ACHN (cell line): ENCODE measurements around the gene HSPB8.
A peak's percentile ranks its signal among the peaks of the same experiment; 100 is the strongest.

Source experiments
- DNase-seq: peaks from one replicate; pipeline ENCODE4 v3.0.0-alpha.2; 2015
- in situ Hi-C: cut with HindIII; loops from 2 replicates; pipeline ENCODE4 v1.10.0; 2017; ENCODE audit warnings: low sequenced_read_pairs, low pct_ligation_motif_present, low pct_unique_long_range_greater_than_20kb

HSPB8 gene

GRCh38 chr12:119167902-119168301 is 10.8 kb upstream of the HSPB8 start:
- no peak for DNase-seq
- in situ Hi-C loops: no loop called here

DNA sequence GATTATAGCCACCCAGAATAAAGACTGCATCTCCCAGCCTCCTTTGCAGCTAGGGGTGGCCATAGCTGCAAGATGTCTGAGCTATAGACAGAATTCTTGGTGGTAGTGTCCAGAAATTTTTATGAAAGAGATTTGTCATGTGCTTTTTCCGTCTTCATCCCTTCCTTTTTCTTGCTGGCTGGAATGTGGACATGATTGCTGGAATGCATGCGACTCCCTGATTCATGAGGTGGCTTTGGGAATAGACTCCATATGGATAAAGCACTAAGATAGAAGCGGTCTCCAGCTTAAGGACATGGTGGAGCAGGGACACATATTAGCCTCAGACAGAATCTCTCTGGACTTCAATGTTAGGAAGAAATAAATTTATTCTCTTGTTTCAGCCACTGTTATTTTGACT is 10.0 kb upstream of the HSPB8 start:
- no peak for DNase-seq
- in situ Hi-C loops: no loop called here

DNA sequence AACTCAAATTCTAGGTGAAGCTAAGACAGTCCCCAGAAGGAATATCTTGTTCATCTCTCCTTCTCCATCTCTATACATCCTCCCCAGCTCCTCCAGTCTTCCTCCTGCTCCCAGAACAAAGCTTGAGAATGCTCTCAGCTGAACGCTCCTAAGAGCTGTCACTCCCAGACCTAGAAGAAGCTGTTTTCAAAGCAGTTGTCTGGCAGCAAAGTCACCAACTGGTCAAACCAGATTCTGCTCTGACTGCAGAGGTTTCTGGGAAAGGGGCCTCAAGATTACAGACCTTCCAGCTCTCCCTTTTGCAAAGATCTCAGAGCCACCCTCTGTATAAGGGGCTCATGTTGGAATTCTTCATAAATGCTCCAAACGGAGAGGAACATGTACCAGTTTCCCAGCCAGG is 9.6 kb upstream of the HSPB8 start:
- in situ Hi-C loops: no loop called here
- no peak for DNase-seq

DNA sequence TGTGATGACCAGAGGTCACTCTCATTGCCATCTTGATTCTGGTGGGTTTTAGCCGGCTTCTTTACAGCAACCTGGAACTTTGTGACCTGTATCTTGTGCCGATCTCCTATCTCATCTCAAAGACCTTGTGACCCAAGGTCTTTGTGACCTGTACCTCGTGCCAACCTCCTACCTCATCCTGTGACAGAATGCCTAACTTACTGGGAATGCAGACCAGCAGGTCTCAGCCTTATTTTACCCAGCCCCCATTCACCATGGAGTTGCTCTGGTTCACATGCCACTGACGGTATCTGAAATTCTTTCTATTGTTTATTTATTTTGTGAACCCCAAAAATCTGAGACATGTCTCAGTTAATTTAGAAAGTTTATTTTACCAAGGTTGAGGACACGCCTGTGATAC is 7.4 kb upstream of the HSPB8 start:
- no peak for DNase-seq
- in situ Hi-C loops: no loop called here

DNA sequence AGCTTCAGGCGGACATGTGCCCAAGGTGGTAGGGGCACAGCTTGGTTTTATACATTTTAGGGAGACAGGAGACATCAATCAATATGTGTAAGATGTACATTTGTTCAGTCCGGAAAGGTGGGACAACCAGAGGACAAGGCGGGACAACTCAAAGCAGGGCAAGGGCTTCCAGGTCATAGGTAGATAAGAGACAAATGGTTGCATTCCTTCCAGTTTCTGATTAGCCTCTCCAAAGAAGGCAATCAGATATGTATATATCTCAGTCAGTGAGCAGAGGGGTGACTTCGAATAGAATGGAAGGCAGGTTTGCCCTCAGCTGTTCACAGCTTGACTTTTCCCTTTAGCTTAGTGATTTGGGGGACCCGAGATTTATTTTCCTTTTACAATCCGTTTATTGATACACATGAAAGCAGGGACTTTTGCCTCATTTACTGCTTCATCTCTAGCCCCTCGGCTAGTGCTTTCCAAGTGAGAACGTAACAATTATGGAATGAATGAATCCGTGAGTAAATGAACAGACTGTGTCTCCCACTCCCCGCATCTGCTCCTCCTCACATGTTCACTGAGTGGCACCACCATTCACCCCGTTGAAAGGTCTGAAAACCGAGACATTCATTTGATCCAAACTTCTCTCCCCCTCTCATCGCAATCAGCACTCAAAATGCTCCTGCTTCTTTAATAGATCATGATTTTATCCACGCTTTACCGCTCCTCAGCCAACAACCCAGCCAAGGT is 6.9 kb upstream of the HSPB8 start:
- in situ Hi-C loops: no loop called here
- no peak for DNase-seq

DNA sequence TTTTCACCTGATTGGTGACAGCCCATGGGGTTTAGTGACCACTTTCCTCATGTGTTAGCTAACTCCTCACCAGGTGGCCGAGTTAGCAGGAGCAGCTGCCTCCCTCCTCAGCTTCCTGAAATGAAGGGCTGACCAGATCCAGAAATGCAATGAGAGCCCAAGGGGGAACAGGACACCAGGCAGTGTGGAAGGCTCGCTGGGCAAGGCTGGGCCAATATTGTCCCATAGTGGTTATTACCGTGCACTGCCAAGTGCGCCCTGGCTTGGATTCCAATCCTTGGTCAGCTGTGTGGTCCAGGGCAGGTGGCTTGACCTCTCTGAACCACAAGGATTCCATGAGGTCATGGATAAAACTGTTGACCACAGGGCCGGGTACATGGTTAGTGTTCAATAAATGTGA is 3.6 kb upstream of the HSPB8 start:
- no peak for DNase-seq
- in situ Hi-C loops: no loop called here

DNA sequence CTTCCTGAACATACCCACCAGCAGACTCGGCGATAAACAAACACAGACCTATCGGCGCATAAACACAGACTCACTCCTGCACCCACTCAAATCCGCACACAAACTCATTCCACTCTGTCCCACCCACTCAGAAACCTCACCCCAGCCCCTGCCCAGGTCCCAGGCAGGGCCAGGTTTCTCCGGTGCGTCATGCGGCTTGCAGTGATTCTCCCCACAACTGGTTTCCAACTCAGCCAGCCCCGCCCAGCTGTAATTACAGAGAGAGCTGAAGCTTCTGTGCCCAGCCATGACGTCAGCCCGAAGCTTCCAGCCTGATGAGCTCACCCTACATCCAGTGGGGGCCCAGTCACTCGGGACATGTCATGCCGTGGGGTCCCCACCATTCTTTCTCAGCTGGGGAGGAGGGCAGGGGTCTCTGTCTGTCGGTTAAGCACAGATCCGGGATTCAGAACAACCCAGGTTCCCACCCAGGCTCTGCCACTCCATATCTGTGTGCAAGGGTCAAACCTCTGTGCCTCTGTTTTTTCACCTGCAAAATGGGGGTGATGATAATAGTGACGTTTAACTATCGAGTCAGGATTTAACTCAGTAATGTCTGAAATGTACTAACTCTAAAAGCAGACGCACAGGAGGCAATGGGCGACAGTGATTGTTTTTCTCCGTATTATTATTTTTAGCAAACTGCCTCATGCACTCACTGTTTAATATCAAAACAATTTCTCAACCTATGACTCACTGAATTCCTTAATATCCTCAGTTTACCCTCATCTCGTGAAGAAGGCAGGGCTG is 2.3 kb upstream of the HSPB8 start:
- in situ Hi-C loops: no loop called here
- peak; percentile 96 for DNase-seq

GRCh38 chr12:119177056-119177325 is 1.7 kb upstream of the HSPB8 start:
- in situ Hi-C loops: no loop called here
- no peak for DNase-seq

DNA sequence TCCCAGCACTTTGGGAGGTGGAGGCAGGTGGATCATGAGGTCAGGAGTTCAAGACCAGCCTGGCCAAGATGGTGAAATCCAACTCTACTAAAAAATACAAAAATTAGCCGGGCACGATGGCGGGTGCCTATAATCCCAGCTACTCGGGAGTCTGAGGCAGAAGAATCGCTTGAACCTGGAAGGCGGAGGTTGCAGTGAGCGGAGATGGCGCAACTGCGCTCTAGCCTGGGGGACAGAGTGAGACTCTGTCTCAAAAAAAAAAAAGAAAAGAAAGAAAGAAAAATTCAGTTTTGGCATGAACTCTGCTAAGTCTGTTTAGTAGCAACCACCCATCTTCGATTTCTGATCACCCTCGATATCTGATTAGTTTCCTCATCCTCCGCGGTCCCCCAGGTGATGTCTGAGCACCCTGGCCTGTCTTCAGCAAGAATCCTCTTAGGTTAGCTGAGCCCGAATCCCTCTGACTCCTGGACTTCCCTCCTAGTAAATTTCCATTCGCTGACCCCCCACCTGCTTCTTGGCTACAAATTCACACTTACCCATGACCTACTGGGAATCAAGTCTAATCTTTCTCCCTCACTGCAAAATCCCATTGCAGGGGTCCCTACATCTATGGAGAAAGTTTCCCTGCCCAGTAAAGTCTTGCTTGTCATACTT is 879 bp upstream of the HSPB8 start:
- in situ Hi-C loops: no loop called here

GRCh38 chr12:119179335-119180021 is 747 bp downstream of the HSPB8 start:
- DNase-seq: peak; percentile 93
- in situ Hi-C loops: no loop called here

More for the DNA sequence above, 879 bp upstream of the HSPB8 start:
- no peak for DNase-seq

GRCh38 chr12:119180380-119181040 is 1.8 kb downstream of the HSPB8 start:
- in situ Hi-C loops: no loop called here
- DNase-seq: peak; percentile 66

GRCh38 chr12:119181202-119181601 is 2.5 kb downstream of the HSPB8 start:
- in situ Hi-C loops: no loop called here
- DNase-seq: no peak

DNA sequence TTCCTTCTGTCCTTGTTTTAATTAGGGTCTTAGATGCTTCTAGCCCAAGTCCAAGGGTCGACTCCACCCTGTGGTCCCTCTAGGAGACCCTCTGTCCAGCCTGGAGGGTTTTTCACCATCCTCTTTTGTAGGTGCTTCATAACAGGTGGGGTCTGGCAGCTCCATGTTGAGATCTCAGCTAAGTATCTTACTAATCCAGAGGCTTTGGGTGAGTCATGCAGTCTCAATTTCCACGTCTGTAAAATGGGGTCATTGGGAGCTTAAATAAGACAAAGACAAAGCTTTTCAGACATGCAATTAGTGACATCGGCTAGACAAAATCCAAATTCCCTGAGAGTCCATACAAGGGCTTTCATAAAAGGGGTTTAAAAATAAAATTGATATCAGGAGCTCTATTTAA is 3.2 kb downstream of the HSPB8 start:
- in situ Hi-C loops: no loop called here
- DNase-seq: no peak

GRCh38 chr12:119182701-119183493 is 4.2 kb downstream of the HSPB8 start:
- in situ Hi-C loops: no loop called here
- DNase-seq: peak; percentile 80

- no peak for DNase-seq
- in situ Hi-C loops: no loop called here
Measured at GRCh38 chr12:119183942-119184695, 5.4 kb downstream of the HSPB8 start.

DNA sequence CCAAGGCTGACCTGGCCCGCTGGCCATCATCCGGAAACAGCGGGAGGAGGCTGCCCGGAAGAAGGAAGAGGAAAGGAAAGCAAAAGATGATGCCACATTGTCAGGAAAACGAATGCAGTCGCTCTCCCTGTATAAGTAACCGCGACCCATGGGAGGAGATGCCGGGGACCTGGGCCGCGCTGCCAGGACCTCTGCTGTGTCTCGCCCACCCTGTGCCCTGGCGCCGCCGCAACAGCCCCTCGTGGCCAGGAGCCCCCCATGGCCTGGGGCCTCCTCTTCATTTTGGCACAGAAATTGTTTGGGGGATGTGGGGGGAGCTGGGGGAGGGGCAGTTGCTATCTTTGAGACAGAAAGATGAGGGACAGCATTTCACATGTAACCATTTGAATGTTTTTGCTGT is 16.5 kb downstream of the HSPB8 start:
- DNase-seq: no peak
- in situ Hi-C loops: no loop called here

GRCh38 chr12:119198440-119198839 is 19.7 kb downstream of the HSPB8 start:
- in situ Hi-C loops: no loop called here
- no peak for DNase-seq
